ENCODE measurements around the gene EIF2AK3.
"Not testable (repeated sequence)": the region's sequence is repeated elsewhere in the genome, so short reads cannot be mapped to it uniquely, and the experiment has no call there.

Gene EIF2AK3

DNA sequence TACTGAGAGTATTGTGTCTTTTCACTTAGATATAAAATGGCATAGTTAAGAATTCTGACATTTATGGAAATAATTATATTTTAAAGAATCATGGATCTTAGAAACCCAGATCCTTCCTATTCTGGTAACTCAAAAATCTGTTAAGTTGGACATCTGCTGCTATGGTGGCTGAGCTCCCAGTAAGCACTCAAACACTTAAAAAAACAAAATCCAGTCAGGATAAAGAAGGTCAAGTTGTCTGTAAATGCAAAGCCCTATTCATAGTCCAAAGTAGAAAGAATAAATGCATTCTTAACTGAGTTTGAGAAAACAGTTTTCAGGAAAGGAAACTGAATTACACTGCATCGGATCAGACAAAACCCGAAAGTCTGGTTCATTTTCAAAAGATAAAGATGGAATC, 35.6 kb downstream of the EIF2AK3 start:
- DNase-seq, result no peak

GRCh38 chr2:88590998-88591613, 36.2 kb downstream of the EIF2AK3 start:
- DNase-seq, result peak; percentile 56

DNA sequence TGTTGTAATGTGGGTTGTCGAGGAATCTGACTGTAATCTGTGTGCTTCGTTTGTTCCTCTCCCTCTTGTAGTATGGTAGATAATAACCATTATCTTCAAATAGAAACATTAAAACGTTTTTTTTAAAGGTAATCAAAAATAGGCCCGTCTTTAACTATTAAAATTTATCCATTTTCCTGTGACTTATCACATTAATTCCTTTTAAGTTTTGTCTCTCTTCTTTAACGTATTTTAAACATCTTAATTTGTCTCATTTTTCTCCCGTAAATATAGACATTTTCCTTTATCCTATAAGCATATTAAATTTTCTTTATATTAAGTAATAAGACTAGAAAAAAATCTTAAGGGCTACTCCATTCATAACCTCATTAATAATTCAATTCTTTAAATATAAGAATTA, 41.3 kb downstream of the EIF2AK3 start:
- DNase-seq, result no peak

GRCh38 chr2:88582030-88582429, 45.2 kb downstream of the EIF2AK3 start:
- no peak for DNase-seq

DNA sequence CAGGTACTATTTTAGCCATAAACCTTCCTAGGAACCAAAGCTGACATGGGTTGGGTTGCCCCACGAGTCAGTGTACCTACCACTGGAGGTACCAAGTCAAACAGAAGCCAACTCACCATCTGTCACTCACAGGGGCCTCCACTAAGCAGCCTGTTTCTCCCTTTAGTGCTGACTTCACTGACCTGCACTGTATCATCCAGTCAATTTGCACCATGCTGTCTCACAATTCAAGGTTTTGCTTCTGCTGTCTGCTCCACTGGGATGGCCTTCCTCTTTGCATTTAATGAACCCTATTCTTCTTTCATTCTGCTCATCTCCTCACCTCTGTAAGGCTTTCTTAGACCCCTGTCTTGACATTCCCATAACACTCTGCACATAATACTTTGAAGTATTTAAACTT, 47.2 kb downstream of the EIF2AK3 start:
- DNase-seq, result no peak

DNA sequence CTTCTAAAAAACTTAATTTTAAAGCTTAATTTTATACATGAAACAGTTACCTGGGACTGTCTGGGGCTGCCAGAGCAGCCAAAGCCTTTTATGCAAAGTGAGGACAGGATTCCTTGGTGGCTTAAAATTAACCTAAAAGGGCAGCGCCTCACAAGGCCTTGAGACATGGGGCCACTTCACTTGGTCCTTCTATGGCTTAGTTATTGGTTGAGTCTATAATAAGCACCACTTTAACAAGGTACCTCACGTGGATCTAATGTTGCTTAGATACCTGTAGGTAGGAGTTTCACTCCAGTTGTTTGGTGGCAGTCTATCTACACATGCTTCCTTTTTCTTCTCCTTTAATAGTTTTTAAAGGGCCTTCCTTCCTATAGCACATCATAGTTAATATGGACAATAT, 51.6 kb downstream of the EIF2AK3 start:
- DNase-seq, result no peak

GRCh38 chr2:88575051-88575450, 52.2 kb downstream of the EIF2AK3 start:
- no peak for DNase-seq

- no peak for DNase-seq
Measured at GRCh38 chr2:88574445-88574844, 52.8 kb downstream of the EIF2AK3 start.

- no peak for DNase-seq
Measured at GRCh38 chr2:88568179-88568578, 59.1 kb downstream of the EIF2AK3 start.

DNA sequence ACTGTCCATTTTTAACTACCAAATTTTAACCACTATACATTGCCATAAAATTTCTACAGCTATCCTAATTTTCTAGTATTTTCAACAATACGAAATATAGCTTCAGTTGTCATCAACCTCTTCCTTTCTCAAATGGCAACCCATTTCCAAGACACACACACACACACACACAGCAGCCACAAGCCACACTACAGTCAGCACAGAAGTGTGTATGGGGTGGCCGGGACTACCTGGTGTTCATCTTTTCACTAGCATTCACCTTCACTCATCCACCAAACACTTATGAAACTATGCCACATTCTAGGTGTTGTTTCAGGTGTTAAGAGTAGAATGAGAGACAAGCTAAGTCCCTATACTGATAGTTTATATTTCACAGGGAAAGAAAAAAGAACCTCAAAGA, 62.9 kb downstream of the EIF2AK3 start:
- no peak for DNase-seq

DNA sequence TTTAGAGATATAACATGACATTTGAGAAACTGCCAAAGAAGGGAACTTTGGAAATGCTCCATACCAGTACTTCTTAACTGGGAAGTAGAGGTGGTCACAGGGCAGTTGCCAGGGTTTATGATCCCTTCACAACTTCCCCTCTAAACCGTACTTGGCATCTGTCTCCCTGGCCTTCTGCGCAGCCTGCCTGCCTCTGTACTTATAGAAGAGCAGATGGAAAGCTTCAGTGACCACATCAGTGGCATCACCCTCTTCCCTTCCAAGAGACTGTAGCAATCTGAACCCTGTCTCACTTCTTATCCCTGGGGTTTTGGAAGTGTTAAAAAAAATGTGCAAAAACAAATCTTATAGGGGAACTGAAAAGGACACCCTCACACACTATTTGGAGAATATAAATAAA, 64.1 kb downstream of the EIF2AK3 start:
- no peak for DNase-seq

DNA sequence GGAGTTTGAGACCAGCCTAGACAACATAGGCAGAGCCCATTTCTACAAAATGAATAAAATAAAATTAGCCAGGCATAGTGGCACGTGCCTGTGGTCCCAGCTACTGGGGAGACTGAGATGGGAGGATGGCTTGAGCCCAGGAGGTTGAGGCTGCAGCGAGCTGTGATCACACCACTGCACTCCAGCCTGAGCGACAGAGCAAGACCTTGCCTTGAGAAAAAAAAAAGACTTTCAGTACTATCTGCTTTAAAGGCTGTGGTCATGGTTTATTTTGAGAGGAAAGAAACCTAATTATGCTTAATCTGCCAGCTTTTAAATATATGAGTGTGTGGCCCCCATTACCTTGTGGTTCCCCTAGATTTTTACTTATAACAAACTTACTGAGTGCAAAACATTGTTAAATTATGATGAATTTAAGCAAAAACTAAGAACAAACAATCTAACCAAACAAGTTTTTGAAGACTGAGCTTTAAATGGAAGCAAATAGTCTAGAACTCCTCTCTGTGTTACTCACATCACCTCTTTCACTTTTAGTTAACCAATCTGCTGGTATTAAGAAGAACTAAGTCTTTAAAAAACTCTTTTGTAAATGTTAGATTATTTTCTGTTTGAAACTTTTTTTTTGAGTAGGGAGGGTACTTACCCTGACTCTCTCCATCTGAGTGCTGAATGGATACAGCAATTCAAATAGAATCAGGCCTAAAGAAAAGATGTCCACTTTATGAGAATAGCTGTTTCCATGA, 65.4 kb downstream of the EIF2AK3 start:
- no peak for DNase-seq

- DNase-seq, result no peak
Measured at GRCh38 chr2:88560619-88561307, 66.5 kb downstream of the EIF2AK3 start.

GRCh38 chr2:88557290-88557689, 70.0 kb downstream of the EIF2AK3 start:
- DNase-seq, result no peak

DNA sequence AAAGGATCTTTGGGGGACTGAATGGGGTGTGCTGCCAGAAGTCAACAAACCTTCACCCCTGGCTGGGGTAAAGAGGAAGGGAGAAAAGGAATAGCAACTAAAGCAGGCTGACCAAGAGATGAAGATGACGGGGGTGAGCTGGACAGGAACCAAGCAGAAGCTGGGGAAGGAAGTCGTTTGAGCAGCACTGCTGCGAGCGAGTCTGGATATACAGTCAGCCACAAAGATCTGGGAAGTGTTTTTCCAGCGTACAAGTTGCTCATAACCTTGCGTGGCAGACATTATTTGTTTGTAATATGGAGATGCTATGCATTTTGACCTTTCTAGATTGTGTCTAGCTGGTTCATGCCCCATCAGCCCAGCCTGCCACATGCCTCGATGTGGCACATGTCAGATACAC, 71.2 kb downstream of the EIF2AK3 start:
- DNase-seq, result no peak

- DNase-seq, result no peak
Measured at GRCh38 chr2:88554189-88554588, 73.1 kb downstream of the EIF2AK3 start.

DNA sequence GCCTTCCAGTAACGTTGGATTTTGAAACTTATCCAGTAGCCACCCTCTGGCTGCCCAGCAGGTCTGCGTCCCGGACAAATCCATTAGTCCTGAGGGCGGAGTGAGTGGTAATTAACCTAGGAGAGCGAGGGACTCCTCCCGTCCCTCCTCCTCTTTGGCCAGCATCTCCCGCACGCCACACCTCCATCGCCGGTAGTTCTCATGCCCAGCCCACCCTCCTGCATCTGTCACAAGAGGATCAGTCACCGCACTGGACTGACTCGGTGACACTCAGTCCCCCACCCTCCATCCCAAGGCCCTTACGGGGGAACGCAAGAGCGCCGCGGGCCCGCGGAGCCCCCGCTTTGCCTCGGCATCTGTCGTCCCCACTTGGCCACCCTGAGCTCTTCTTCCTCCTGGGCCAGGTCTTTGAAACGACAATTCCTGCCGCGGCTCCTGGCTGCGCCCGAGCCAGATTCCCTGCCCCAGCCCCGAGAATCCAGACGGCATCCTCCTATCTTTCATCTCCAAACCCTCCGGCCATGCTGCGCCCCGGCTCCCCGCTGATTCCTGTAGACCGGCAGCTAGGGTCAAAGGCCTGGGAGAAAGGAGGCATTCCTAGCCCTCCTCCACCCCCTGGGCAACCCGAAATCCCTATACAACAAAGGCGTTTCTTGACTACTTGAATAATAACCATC, 77.5 kb downstream of the EIF2AK3 start:
- DNase-seq, result peak; percentile 16

- DNase-seq, result not testable (repeated sequence)
Measured at GRCh38 chr2:88546291-88546690, 81.0 kb downstream of the EIF2AK3 start.

GRCh38 chr2:88545118-88545517, 82.1 kb downstream of the EIF2AK3 start:
- DNase-seq, result peak; percentile 33

GRCh38 chr2:88543541-88544057, 83.7 kb downstream of the EIF2AK3 start:
- no peak for DNase-seq

GRCh38 chr2:88542668-88543067, 84.6 kb downstream of the EIF2AK3 start:
- no peak for DNase-seq

DNA sequence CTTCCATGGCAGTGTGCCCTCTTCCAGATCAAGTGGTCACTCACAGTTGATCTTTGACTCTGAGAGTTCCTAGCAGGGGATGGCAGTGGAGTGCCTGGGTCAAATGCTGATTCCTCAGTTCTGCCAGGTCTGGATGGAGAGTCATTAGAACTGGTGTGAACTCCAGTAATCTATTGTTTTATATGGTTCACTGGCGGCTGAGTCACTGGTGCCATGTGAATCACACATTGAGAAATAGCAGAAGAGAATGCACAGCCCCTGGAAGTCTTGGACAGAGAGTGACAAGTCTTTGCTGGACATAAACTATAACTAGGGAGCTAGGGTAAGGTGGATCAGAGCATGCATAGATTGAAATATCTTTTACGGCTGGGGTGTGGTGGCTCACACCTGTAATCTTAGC, 86.9 kb downstream of the EIF2AK3 start:
- DNase-seq, result no peak

DNA sequence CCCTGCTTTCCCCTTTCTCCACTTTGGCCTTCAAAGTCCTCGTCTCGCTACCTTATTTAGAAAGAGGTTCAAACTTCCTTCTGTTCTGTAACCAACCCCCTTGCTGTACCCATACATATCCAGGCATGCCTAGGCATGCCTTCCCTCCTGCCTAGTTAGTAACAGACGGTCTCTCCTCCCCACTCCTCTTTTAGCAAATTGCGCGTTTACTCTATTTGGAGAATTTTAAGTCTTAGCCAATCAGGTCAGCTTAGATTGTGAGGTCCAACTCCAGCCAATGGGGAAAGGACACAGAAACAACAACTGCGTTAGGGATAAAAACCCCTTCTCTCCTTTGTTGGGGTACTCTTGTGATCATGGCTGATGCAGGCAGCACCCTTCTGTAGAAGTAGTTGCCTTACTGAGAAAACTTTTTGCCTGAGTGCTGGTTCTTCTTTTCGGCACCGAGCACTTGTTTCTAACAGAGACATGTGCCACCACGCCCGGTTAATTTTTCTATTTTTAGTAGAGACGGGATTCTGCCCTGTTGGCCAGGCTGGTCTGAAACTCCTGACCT, 88.8 kb downstream of the EIF2AK3 start:
- DNase-seq, result no peak
